Measurements from ENCODE around the gene ZRANB3. TPM values are rescaled to one million over a fixed set of nuclear protein-coding genes. Genes with fewer than 3 reads are reported as not detected.

Gene ZRANB3
- total RNA-seq, 1 experiment from 2014 or later: 15.9 TPM

DNA sequence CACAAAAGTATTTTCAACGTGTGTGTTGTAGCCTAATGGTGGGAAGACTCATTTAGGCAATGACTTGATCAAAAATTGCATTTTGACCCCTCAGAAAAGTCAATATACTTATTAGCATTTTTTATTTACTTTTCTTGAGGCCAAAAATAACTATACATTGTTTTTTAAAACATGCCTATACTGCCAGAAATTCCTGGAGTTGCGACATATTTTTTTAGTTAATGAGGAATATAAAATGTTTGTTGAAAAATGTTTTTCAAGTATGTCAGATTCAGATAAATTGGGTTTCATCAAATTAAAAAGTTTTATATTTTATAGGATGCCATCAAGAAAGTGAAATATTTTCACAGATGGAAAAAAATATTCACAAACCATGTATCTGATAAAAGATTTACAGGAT, 39.9 kb upstream of the ZRANB3 start:
- Mint-ChIP-seq H3K27ac (no peak overlapping the region), H3K9me3 (no peaks in the 10 kb centered on the region), H3K4me3 (no peak overlapping the region), H3K27me3 (ENCODE audit: low read depth) (no peaks in the 10 kb centered on the region), H3K4me1 (peaks cover 14% of the 10 kb centered on the region), H3K36me3 (peaks cover 5% of the 10 kb centered on the region)
- no peak for ATAC-seq
- ChIA-PET POLR2A (no interaction called here), CTCF (no interaction called here)
- no peak for TF ChIP-seq JUN (CRISPR knock-in tag; IDR thresholded peaks at IDR 0.05)
- TF ChIP-seq, protein P1, sequence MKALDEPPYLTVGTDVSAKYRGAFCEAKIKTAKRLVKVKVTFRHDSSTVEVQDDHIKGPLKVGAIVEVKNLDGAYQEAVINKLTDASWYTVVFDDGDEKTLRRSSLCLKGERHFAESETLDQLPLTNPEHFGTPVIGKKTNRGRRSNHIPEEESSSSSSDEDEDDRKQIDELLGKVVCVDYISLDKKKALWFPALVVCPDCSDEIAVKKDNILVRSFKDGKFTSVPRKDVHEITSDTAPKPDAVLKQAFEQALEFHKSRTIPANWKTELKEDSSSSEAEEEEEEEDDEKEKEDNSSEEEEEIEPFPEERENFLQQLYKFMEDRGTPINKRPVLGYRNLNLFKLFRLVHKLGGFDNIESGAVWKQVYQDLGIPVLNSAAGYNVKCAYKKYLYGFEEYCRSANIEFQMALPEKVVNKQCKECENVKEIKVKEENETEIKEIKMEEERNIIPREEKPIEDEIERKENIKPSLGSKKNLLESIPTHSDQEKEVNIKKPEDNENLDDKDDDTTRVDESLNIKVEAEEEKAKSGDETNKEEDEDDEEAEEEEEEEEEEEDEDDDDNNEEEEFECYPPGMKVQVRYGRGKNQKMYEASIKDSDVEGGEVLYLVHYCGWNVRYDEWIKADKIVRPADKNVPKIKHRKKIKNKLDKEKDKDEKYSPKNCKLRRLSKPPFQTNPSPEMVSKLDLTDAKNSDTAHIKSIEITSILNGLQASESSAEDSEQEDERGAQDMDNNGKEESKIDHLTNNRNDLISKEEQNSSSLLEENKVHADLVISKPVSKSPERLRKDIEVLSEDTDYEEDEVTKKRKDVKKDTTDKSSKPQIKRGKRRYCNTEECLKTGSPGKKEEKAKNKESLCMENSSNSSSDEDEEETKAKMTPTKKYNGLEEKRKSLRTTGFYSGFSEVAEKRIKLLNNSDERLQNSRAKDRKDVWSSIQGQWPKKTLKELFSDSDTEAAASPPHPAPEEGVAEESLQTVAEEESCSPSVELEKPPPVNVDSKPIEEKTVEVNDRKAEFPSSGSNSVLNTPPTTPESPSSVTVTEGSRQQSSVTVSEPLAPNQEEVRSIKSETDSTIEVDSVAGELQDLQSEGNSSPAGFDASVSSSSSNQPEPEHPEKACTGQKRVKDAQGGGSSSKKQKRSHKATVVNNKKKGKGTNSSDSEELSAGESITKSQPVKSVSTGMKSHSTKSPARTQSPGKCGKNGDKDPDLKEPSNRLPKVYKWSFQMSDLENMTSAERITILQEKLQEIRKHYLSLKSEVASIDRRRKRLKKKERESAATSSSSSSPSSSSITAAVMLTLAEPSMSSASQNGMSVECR (CRISPR knock-in tag; IDR thresholded peaks at IDR 0.05; ENCODE audit: borderline replicate concordance): no peak
- no peak for TF ChIP-seq ZNF121 (CRISPR knock-in tag; IDR thresholded peaks at IDR 0.05)
- TF ChIP-seq PRRX2 (CRISPR knock-in tag; IDR thresholded peaks at IDR 0.05): no peak
- no peak for DNase-seq (ENCODE audit: low spot score)

DNA sequence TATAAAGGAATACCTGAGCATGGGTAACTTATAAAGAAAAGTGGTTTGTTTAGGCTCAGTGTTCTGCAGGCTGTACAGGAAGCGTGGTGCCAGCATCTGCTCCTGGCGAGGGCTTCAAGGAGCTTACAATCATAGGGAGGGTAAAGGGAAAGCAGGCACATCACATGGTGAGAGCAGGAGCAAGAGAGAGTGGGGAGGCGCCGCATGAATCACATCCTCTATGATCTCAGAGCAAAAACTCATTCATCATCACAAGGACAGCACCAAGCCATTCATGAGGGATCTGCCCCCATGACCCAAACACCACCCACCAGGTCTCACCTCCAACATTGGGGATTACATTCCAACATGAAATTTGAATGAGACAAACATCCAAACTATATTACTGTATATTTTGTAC, 32.8 kb upstream of the ZRANB3 start:
- peaks cover 8% of the 10 kb centered on the region for H3K4me1 Mint-ChIP-seq
- H3K36me3 Mint-ChIP-seq: 0 out of 2 replicates have a peak, but pooled peaks cover 1% of the 10 kb centered on the region
- DNase-seq (ENCODE audit: low spot score): no peak
- ChIA-PET POLR2A (no interaction called here), CTCF (no interaction called here)
- TF ChIP-seq, protein P2, sequence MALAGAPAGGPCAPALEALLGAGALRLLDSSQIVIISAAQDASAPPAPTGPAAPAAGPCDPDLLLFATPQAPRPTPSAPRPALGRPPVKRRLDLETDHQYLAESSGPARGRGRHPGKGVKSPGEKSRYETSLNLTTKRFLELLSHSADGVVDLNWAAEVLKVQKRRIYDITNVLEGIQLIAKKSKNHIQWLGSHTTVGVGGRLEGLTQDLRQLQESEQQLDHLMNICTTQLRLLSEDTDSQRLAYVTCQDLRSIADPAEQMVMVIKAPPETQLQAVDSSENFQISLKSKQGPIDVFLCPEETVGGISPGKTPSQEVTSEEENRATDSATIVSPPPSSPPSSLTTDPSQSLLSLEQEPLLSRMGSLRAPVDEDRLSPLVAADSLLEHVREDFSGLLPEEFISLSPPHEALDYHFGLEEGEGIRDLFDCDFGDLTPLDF (CRISPR knock-in tag; IDR thresholded peaks at IDR 0.05): no peak
- TF ChIP-seq PRRX2 (CRISPR knock-in tag; IDR thresholded peaks at IDR 0.05) (no peak), ZNF423 (CRISPR knock-in tag; IDR thresholded peaks at IDR 0.05) (no peak), IRF2 (CRISPR knock-in tag; IDR thresholded peaks at IDR 0.05; ENCODE audit: borderline replicate concordance, low read depth) (no peak), GRHL2 (CRISPR knock-in tag; IDR thresholded peaks at IDR 0.05; ENCODE audit: insufficient replicate concordance, severe bottlenecking) (no peak), TEAD4 (CRISPR knock-in tag; IDR thresholded peaks at IDR 0.05) (no peak), RORB (CRISPR knock-in tag; IDR thresholded peaks at IDR 0.05) (no peak), ZNF219 (CRISPR knock-in tag; IDR thresholded peaks at IDR 0.05; ENCODE audit: borderline replicate concordance) (no peak), SP1 (CRISPR knock-in tag; conservative IDR thresholded peaks at IDR 0.05) (no peak), CREM (CRISPR knock-in tag; IDR thresholded peaks at IDR 0.05) (no peak)
- TF ChIP-seq, protein P1 (CRISPR knock-in tag; IDR thresholded peaks at IDR 0.05; ENCODE audit: borderline replicate concordance): no peak
- TF ChIP-seq, protein P3, sequence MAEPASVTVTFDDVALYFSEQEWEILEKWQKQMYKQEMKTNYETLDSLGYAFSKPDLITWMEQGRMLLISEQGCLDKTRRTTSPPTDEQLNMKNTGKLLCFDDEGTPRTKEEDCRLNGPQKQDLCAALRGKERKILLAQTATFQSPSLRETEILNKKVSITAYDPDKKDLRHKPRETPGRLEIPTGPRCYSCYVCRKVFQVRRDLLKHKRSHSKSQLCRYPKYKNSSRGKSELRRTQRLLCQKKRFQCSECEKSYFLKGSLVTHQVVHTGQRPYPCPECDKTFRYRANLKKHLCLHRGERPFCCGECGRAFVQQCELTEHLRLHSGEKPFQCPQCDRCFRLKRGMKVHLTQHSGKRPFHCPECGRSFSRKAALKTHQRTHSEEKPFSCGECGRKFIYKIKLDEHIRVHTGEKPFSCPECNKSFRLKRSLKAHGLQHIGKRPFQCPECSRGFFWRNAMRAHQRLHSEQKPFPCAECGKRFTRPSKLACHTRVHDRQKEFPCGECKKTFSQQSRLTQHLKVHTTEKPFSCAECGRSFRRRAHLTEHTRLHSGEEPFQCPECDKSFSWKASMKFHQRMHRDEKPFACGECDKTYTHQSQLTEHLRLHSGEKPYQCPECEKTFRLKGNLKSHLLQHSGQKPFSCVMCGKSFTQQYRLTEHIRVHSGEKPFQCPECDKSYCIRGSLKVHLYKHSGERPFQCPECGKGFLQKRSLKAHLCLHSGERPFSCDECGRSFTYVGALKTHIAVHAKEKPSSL (CRISPR knock-in tag; conservative IDR thresholded peaks at IDR 0.05): no peak
- TF ChIP-seq, protein P4, sequence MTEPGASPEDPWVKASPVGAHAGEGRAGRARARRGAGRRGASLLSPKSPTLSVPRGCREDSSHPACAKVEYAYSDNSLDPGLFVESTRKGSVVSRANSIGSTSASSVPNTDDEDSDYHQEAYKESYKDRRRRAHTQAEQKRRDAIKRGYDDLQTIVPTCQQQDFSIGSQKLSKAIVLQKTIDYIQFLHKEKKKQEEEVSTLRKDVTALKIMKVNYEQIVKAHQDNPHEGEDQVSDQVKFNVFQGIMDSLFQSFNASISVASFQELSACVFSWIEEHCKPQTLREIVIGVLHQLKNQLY (CRISPR knock-in tag; IDR thresholded peaks at IDR 0.05): no peak
- TF ChIP-seq, protein P5, sequence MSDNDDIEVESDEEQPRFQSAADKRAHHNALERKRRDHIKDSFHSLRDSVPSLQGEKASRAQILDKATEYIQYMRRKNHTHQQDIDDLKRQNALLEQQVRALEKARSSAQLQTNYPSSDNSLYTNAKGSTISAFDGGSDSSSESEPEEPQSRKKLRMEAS (CRISPR knock-in tag; IDR thresholded peaks at IDR 0.05): no peak
- H3K27ac Mint-ChIP-seq: peak overlapping the region; percentile 28; the same call in 1 of the 2 replicates
- no peaks in the 10 kb centered on the region for H3K9me3 Mint-ChIP-seq
- no peak for ATAC-seq
- no peak overlapping the region for H3K4me3 Mint-ChIP-seq
- H3K27me3 Mint-ChIP-seq (ENCODE audit: low read depth): no peaks in the 10 kb centered on the region
